ENCODE measurements around the gene ZNF862. TPM values are rescaled to one million over a fixed set of nuclear protein-coding genes. Genes with fewer than 3 reads are reported as not detected.

The ZNF862 gene
- polyA plus RNA-seq, 3 donors = 1.3 to 18.4 (median 2.7) TPM

GRCh38 chr7:149870701-149871483 is 32.7 kb downstream of the ZNF862 start:
- Histone ChIP-seq H3K4me1 (ENCODE audit: control insufficient read depth in 1 of 2, insufficient read depth in 2 of 2, low read length in 2 of 2) (peaks cover 33 to 39% of the 10 kb centered on the region in 2 donors), H4K20me1 (ENCODE audit: insufficient read depth, low read length) (no peaks in the 10 kb centered on the region), H3K79me2 (ENCODE audit: insufficient read depth, low read length) (no peaks in the 10 kb centered on the region), H2AFZ (ENCODE audit: insufficient read depth, low read depth, low read length, poor library complexity, severe bottlenecking) (no peak overlapping the region), H3K9me3 (replicated peaks in 1 of 2; ENCODE audit: control insufficient read depth in 1 of 2, insufficient read depth in 1 of 2, low read length in 2 of 2) (no peaks in the 10 kb centered on the region), H3K9ac (ENCODE audit: insufficient read depth, low read length, poor library complexity, severe bottlenecking) (no peak overlapping the region), H3K27ac (ENCODE audit: low read depth in 1 of 2, low read length in 2 of 2) (no peak overlapping the region), H3K4me2 (replicated peaks; ENCODE audit: extremely low read depth, low read length, poor library complexity, severe bottlenecking) (no peak overlapping the region), H3K36me3 (replicated peaks in 1 of 2; ENCODE audit: control insufficient read depth in 1 of 2, insufficient read depth in 2 of 2, low read length in 2 of 2) (no peaks in the 10 kb centered on the region), H3K4me3 (replicated peaks in 1 of 3; ENCODE audit: low read depth in 2 of 3, low read length in 3 of 3) (no peak overlapping the region), H3K27me3 (ENCODE audit: control insufficient read depth in 2 of 2, insufficient read depth in 2 of 2, low read length in 2 of 2) (peaks cover 0 to 2% of the 10 kb centered on the region in 2 donors)
- Mint-ChIP-seq H3K27ac (peak overlapping the region in 2 of 7 donors; percentile 40 to 46), H3K36me3 (peaks cover 0 to 4% of the 10 kb centered on the region in 2 donors), H3K4me1 (peaks cover 39% of the 10 kb centered on the region), H3K9me3 (no peaks in the 10 kb centered on the region), H3K4me3 (no peak overlapping the region), H3K27me3 (ENCODE audit: low read depth in 3 of 3) (peaks cover 2 to 11% (median 6%) of the 10 kb centered on the region in 3 donors)
- WGBS (ENCODE audit: insufficient coverage) = 89% methylated on average over 7 of the region's 12 CpGs
- no peak for DNase-seq
- TF ChIP-seq, protein P1, sequence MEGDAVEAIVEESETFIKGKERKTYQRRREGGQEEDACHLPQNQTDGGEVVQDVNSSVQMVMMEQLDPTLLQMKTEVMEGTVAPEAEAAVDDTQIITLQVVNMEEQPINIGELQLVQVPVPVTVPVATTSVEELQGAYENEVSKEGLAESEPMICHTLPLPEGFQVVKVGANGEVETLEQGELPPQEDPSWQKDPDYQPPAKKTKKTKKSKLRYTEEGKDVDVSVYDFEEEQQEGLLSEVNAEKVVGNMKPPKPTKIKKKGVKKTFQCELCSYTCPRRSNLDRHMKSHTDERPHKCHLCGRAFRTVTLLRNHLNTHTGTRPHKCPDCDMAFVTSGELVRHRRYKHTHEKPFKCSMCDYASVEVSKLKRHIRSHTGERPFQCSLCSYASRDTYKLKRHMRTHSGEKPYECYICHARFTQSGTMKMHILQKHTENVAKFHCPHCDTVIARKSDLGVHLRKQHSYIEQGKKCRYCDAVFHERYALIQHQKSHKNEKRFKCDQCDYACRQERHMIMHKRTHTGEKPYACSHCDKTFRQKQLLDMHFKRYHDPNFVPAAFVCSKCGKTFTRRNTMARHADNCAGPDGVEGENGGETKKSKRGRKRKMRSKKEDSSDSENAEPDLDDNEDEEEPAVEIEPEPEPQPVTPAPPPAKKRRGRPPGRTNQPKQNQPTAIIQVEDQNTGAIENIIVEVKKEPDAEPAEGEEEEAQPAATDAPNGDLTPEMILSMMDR (IDR thresholded peaks at IDR 0.05) = no peak
- intact Hi-C loops (cut with micrococcal nuclease) = loop anchor here in 1 of 2 donors (5.0 kb wide), 1 partner anchor 34 kb away; the partner anchor contains the start of gene ZNF862

GRCh38 chr7:149871576-149871975 is 33.4 kb downstream of the ZNF862 start:
- H3K36me3 Mint-ChIP-seq = peaks cover 0 to 5% of the 10 kb centered on the region in 2 donors
- H3K4me3 ChIP-seq (replicated peaks in 1 of 3; ENCODE audit: low read depth in 2 of 3, low read length in 3 of 3) = no peak overlapping the region
- H3K9me3 Mint-ChIP-seq = no peaks in the 10 kb centered on the region
- H3K27ac Mint-ChIP-seq = peak overlapping the region in 3 of 7 donors; percentile 14 to 64 (median 46)
- intact Hi-C loops (cut with micrococcal nuclease) = loop anchor here in 1 of 2 donors (5.0 kb wide), 1 partner anchor 34 kb away; the partner anchor contains the start of gene ZNF862
- no peak overlapping the region for H3K4me3 Mint-ChIP-seq
- no peak overlapping the region for H2AFZ ChIP-seq (ENCODE audit: insufficient read depth, low read depth, low read length, poor library complexity, severe bottlenecking)
- H4K20me1 ChIP-seq (ENCODE audit: insufficient read depth, low read length) = no peaks in the 10 kb centered on the region
- H3K9ac ChIP-seq (ENCODE audit: insufficient read depth, low read length, poor library complexity, severe bottlenecking) = no peak overlapping the region
- H3K4me1 Mint-ChIP-seq = peaks cover 32% of the 10 kb centered on the region
- no peaks in the 10 kb centered on the region for H3K36me3 ChIP-seq (replicated peaks in 1 of 2; ENCODE audit: control insufficient read depth in 1 of 2, insufficient read depth in 2 of 2, low read length in 2 of 2)
- H3K4me2 ChIP-seq (replicated peaks; ENCODE audit: extremely low read depth, low read length, poor library complexity, severe bottlenecking) = no peak overlapping the region
- DNase-seq = no peak
- WGBS (ENCODE audit: insufficient coverage) = no CpG with 5 or more reads among the region's 1 CpG
- H3K27me3 ChIP-seq (ENCODE audit: control insufficient read depth in 2 of 2, insufficient read depth in 2 of 2, low read length in 2 of 2) = peaks cover 0 to 2% of the 10 kb centered on the region in 2 donors
- no peak overlapping the region for H3K27ac ChIP-seq (ENCODE audit: low read depth in 1 of 2, low read length in 2 of 2)
- TF ChIP-seq, protein P1 (IDR thresholded peaks at IDR 0.05) = no peak
- H3K27me3 Mint-ChIP-seq (ENCODE audit: low read depth in 3 of 3) = peaks cover 2 to 11% (median 6%) of the 10 kb centered on the region in 3 donors
- H3K79me2 ChIP-seq (ENCODE audit: insufficient read depth, low read length) = no peaks in the 10 kb centered on the region
- peaks cover 26 to 32% of the 10 kb centered on the region in 2 donors for H3K4me1 ChIP-seq (ENCODE audit: control insufficient read depth in 1 of 2, insufficient read depth in 2 of 2, low read length in 2 of 2)
- no peaks in the 10 kb centered on the region for H3K9me3 ChIP-seq (replicated peaks in 1 of 2; ENCODE audit: control insufficient read depth in 1 of 2, insufficient read depth in 1 of 2, low read length in 2 of 2)

Measured in CD14-positive monocyte (primary cell).